ENCODE data around the gene NCKIPSD.

NCKIPSD gene

DNA sequence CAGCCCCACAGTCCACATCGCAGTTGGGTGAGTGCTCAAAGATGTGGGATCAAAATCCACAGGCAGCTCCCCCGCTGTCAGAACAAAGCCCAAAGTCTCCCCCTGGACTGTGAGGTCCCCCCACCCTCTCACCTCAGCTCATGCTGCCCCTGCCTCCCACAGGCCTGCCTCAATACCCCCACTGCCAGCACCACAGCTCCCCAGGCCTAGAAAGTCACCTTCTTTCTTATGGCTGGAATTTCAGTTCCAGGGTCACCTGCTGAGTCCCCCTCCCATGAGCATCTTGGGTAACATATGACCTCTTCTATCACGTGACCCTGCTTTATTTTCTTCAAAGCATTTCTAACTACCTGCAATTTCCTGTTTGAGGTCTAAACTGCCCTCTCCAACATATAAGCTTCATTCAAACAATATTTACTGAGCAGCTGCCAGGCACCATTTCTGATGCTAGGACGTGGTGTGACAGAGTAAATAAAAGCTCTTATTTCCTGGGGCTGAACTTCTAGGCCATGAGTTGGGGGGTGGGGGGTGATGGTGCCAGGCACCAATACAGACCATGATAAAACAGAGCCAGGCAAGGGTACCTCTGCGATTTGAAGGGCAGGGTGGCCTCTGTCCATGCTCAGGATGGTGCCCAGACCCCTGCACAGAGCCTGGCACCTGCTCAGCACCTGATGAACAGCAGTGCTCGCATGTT is 61.7 kb downstream of the NCKIPSD start:
- H3K27me3 ChIP-seq (ENCODE audit: control insufficient read depth, insufficient read depth, low read length) = no peaks in the 10 kb centered on the region
- H3K9me3 ChIP-seq (ENCODE audit: control insufficient read depth, low read depth, low read length) = no peaks in the 10 kb centered on the region
- peaks cover 35% of the 10 kb centered on the region for H3K36me3 ChIP-seq (ENCODE audit: control insufficient read depth, low read depth, low read length)
- no peak overlapping the region for H3K27ac ChIP-seq (ENCODE audit: low read length)
- no peak overlapping the region for H3K4me3 ChIP-seq (ENCODE audit: low read length)
- no peak overlapping the region for H3K9ac ChIP-seq (ENCODE audit: low read length)
- no peaks in the 10 kb centered on the region for H3K4me1 ChIP-seq (ENCODE audit: control insufficient read depth, low read depth, low read length)
